Stimulated activated CD4-positive, alpha-beta T cell treated with anti-CD3 and anti-CD28 coated beads, TNF-alpha, amount 100 ng/mL, for 4 hours (primary cell): Measurements from ENCODE around the gene BCKDHB.

Experiments
- DNase-seq, 3 experiments: peaks; one replicate each; pipeline ENCODE4 v3.0.0-alpha.2; 2020; ENCODE audit warnings: low read depth in 3 of 3

Gene BCKDHB

GRCh38 chr6:80331522-80331921, 225.1 kb downstream of the BCKDHB start:
- DNase-seq, result no peak

GRCh38 chr6:80331974-80332373, 225.5 kb downstream of the BCKDHB start:
- no peak for DNase-seq

DNA sequence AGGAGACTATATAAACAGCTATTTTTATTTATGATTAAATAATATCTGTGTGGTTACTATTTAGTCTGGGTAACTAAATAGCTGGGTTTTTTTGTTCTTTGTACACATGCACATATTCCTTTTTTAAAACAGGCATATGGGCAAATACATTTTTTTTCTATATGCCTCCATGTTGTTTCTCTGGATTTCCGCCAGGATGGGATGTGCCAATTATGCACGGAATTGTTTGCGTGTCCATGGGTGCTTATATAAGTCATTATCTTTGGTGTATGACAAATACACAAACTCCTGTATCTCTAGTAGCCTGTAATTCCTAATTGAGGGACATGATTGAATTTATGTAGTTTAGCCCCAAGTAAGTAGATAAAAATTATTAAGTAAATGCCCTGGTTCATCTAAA, 226.9 kb downstream of the BCKDHB start:
- no peak for DNase-seq

- no peak for DNase-seq
Measured at GRCh38 chr6:80335121-80335531, 228.7 kb downstream of the BCKDHB start.

DNA sequence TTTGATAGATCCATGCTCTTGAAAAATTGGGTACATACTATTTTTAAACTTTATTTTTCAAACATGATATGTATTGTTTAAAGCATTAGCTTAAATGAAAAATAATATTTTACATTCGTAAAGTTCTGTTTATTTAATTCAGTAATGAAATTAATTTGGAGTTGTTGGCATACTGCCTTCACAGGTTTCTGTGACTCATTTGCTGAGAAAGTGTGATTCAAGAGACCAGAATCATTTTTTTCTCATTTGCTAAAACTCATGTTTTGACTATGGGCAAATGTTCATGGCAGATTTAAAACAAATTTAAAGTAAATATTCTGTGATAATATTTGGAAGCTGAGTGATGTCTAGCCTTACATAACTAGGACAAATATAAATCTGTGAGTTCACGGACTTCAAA, 230.4 kb downstream of the BCKDHB start:
- no peak for DNase-seq

DNA sequence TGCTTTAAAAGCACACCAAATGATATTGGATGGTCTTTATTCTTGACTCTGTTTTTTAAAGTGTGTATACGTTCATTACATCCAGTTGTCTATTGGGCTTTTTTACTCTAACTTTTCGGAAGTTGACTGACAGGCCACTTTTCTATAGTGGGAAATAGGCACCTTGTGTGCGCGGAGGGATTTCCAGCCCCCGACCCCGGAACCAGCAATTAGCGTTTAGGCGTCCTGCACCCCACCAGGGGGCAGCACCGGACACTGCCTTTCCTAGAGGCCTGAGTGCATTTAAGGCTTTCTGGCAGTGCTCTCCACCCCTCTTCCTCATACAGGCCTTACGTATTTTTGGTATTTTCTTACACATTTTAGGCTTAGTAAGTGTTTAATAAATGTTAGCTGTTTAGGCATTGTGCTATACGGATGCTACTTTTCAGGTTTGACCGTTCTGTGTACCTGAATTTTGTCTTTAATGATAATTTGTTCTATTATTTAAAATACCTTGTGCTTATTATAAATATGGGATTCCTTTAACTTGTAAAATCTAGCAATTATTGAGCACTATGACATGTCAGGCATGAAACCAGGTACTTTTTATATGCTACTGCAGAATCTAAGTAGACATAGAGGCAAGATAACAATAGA, 231.8 kb downstream of the BCKDHB start:
- DNase-seq, result peak; percentile 42 to 54 (median 48)

GRCh38 chr6:80339421-80339820, 232.9 kb downstream of the BCKDHB start:
- no peak for DNase-seq

DNA sequence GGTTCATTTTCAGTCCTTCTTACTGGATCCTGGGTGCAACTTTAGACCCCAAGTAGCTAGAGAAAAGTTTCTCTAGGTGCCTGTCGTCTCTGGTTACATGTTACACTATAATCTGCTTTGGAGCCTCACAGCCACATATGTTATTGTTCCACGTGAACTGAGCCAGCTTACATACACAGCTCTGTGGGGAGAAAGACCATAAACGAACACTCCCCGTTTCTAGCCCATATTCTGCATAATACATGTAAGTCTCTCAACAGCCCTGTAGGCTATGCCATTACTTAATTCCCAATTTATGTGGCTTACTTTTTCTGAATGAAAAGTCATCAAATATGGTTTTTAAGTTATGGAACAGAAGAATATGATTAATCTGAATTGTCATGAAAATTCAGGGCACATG, 233.8 kb downstream of the BCKDHB start:
- DNase-seq, result no peak

DNA sequence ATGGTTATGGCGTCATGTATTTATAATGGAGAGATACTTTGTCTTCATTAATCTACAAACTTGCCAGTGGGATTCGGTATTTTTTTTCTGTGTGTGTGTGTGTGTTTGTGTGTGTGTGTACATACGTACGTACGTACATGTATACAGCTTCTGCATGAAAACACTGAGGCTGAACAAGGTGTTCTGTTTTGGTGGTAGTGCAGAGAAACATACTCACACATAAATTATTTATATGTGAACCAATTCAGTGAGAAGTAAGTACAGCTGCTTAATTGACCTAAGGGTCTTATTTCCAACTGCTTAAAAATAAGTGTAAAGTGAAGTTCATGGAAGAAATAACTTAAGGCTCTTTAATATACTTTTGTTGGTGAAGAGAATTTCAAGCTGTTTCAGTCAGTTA, 234.2 kb downstream of the BCKDHB start:
- no peak for DNase-seq

DNA sequence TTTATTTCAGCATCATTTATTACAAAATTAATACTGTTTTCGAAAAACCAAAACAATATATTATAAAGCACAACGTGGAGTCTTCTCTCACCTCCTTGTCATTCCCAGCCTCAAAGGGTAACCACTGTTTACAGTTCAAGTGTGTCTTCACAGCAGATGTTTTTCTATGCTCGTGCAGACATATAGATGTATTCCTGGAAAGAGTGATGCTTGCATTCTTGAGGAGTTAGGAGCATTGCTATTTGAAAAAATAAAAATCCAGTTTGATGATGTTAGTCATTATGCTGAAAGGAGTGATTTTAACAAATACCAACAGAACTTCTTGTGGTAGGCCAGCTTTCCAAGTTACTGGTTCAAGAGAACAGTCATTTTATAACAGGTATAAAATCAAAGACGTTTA, 234.9 kb downstream of the BCKDHB start:
- DNase-seq, result no peak

DNA sequence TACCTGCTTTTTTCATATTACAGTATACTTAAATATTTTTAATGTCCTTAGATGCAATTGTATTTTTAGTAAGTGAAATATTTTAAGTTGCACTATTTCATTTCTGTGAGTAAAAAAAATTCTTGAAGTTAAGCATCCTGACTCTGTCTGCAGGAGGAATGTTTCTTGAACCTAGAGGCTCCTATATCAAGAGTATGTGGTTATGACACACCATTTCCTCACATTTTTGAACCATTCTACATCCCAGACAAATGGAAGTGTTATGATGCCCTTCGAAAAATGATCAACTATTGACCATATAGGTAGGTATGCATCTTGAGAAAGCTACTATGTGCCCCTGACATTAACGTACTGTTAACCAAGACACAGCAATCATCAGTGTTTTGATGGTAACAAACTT, 237.0 kb downstream of the BCKDHB start:
- no peak for DNase-seq

DNA sequence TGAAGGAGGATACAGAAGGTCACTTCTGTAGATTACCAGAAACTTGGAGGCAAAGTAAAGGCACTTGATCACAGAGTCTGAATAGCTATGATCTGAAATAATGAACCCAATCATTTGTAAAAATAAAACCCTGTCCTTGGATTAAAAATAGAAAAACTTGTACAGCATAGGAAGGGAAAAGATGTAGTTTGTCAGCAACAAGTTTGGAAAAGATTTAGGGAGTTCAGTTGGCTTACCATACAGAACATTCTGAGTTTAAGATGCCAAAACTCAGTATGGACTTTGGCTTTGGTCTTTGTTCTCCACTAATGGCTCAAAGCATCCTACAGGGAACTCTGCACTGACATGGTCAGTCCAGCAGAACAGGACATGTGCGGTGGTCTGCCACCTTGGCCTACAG, 240.6 kb downstream of the BCKDHB start:
- DNase-seq, result no peak

- DNase-seq, result no peak
Measured at GRCh38 chr6:80348263-80348662, 241.8 kb downstream of the BCKDHB start.

GRCh38 chr6:80356000-80356399, 249.5 kb downstream of the BCKDHB start:
- DNase-seq, result no peak

DNA sequence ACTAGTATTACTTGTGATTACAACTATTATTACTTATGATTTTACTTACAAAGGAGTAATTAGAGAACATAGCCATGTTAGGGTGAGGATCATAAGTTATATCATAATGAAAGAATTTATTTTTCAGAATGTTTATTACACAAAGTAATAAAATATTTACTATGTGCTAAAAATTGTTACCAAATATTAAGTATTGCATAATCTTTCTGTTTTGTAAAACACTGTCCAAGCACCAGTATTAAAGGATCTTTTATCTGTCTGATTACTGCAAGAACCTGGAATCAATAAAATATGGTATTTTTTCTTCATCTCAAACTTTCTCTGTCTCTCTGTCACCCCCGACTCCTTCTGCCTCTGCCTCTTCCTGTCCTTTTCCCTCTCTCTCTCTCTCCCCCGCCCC, 250.1 kb downstream of the BCKDHB start:
- no peak for DNase-seq

DNA sequence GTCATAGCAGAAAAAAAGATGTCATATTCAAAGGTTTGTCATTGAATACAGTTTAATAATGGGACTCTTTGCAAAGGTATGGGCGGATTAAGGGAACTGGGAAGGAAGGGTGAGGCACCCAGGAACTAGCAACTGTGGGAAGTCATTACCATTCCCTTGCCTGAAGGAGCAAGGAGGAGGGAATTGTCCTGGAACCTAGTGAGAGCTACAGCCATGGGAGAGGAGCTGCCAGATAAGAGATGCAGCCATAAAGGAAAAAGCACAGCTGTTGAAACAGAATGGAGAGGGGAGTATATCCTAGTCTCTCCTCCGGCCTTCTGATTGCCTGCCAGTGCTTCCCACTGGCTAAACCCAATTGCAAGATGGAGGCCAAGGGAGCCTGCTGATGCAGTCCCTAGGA, 250.6 kb downstream of the BCKDHB start:
- DNase-seq, result no peak

DNA sequence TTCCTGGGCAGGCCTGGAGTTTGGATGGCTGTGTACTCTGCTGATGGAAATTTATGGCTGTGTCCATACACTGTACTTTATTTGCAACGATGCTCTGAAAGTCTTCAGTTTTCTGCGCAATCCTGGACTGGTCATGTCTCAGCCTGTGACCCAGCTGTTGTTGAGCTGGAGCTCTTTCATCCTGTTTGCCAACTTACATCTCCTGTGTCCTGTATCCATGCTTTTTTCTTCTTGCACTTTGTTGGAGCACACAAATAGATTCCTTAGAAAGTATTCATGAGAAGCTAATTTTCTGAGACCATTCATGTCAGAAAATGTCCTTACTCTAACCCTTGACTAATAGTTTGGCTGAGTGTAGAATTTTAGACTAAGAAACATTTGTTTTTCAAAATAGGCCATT, 251.2 kb downstream of the BCKDHB start:
- no peak for DNase-seq

DNA sequence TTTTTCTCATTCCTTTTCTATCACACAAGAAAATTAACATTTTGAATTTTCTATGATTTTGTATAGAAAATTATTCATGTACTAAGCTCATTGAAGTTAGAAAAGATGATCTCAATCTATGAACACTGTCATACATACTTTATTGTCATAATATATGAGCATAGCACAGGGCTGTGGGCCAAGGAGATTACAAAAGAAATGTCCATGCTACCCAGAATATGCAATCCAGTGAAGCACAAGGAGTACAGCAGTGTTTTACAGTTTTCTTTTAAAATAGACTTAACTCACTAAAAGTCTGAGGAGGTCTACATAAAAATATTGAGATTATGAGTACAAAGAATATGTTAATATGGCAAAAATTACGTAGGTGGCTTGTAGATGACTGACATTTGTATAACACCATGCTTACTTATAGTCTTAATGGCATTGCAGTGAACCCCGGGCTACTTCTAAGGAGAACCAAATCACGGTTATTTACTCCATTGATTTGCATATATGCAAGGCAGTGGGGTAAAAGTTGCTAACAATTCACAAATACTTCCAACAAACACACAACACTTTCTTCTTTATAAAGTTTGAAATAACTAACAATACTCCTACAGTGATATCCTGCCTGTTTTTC, 257.1 kb downstream of the BCKDHB start:
- no peak for DNase-seq

GRCh38 chr6:80364149-80364548, 257.7 kb downstream of the BCKDHB start:
- DNase-seq, result no peak

GRCh38 chr6:80366051-80366450, 259.6 kb downstream of the BCKDHB start:
- DNase-seq, result no peak

DNA sequence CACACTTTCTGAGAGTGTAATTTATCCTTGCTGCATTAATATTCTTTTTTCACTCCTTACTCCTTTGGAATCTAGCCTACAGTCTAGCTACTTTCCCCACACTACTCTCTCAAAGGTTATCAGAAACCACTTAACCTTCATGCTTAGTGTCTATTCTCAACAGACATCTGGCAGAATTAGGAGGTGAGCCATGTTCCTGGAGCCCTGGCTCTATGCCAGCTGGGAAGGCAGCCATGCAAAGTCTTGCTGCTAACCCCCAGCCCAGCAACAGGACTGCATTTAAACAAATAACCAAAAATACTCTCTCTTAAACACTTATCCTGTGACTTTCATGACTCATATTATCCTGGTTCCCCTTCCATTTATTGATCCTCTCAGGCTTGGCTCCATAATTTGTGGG, 260.2 kb downstream of the BCKDHB start:
- DNase-seq, result no peak

DNA sequence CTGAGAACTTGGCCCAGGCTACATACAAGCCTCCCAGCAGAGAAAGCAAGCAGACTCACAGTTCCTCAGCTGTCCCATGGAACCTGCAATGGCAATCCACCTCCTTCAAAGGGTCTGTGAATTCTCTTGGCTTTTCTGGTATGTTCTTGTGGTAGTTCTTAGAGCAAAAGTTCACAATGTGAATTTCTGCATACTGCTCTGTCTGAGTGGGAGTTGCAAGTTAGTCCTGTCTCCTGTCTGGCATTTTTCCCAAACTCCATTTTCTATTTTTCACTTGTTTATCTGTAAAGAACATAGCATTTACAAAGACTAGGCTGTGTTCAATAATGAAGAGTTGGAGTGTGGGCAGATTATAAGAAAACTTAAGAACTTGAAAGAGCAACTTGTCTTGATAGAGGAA, 269.9 kb downstream of the BCKDHB start:
- no peak for DNase-seq

- DNase-seq, result no peak
Measured at GRCh38 chr6:80380566-80380965, 274.1 kb downstream of the BCKDHB start.

DNA sequence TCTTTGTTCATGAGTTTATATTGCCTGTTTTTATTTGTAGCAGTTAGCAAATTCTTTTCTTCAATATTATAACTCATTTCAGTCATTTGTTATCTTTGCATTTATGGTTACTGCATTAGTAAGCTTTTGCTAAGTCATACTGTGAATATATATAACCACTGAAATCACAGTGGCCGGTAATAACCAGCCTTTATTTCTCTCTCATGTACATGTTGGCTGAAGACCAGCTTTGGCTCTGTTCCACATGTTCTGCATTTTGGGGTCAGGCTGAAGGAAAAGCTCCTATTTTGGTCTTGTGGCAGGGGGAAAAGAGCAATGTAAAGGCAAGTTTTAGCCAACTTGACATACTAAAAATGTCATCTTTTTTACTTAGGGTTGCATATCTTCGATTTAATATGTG, 276.3 kb downstream of the BCKDHB start:
- no peak for DNase-seq
